Body of pancreas (tissue), 4 donors: ENCODE results near the gene IFIT2.

Experiments used
- CTCF ChIP-seq, 7 experiments: fragments of 450-650 bp in 4 of 7; fragments of 200-600 bp in 3 of 7; sonication (generic) in 3 of 7; IDR thresholded peaks; one replicate each; pipeline ENCODE4 v1.5.1; 2016 to 2019; ENCODE audit warnings: antibody characterized with exemption in 7 of 7
- POLR2A ChIP-seq, 3 donors: fragments of 450-650 bp; IDR thresholded peaks; one replicate each; pipeline ENCODE4 v1.6.1; 2016; ENCODE audit warnings: antibody characterized with exemption in 3 of 3, mild to moderate bottlenecking in 2 of 3

GRCh38 chr10:89295597-89295996 is 6.2 kb upstream of the IFIT2 start:
- no peak for TF ChIP-seq CTCF (IDR thresholded peaks at IDR 0.05)
- TF ChIP-seq POLR2A (IDR thresholded peaks at IDR 0.05), result no peak
